WTC11 (cell line): ENCODE results near the gene PNLDC1. TPM values are rescaled to one million over a fixed set of nuclear protein-coding genes. Genes with fewer than 3 reads are reported as not detected.

Experiments used
- ATAC-seq: fragments of 200-7000 bp; cut with Tn5 transposase; 2 replicates; pipeline ENCODE4 v1.10.0; 2021; ENCODE audit warnings: mild to moderate bottlenecking, moderate library complexity
- CTCF ChIA-PET: fragments of 300-600 bp; sonication (Branson Sonifier 250); formaldehyde crosslinking; loops from one replicate; lab custom pipeline; 2021; ENCODE audit warnings: antibody characterized with exemption; lab: Charles Lee
- POLR2A ChIA-PET: fragments of 350-600 bp; sonication (Branson Sonifier 250); formaldehyde crosslinking; loops from one replicate; lab custom pipeline; 2021; ENCODE audit warnings: antibody characterized with exemption; lab: Charles Lee
- DNase-seq: peaks from one replicate; pipeline ENCODE4 v3.0.0; 2021; ENCODE audit warnings: low spot score
- H3K27ac Mint-ChIP-seq: 2 replicates; pipeline ENCODE4 v1.8.0; 2021; ENCODE audit warnings: mixed read lengths
- H3K27me3 Mint-ChIP-seq: 2 replicates; pipeline ENCODE4 v1.8.0; 2021; ENCODE audit warnings: low read depth, mild to moderate bottlenecking, moderate library complexity, mixed read lengths
- H3K36me3 Mint-ChIP-seq: 2 replicates; pipeline ENCODE4 v1.8.0; 2021; ENCODE audit warnings: mixed read lengths
- H3K4me1 Mint-ChIP-seq: 2 replicates; pipeline ENCODE4 v1.8.0; 2022; ENCODE audit warnings: mixed read lengths
- H3K4me3 Mint-ChIP-seq: 2 replicates; pipeline ENCODE4 v1.8.0; 2021; ENCODE audit warnings: mild to moderate bottlenecking, moderate library complexity, mixed read lengths
- H3K9me3 Mint-ChIP-seq: 2 replicates; pipeline ENCODE4 v1.8.0; 2021; ENCODE audit warnings: mixed read lengths
- FOXK1 ChIP-seq: sonication (generic); formaldehyde crosslinking; IDR thresholded peaks from 2 replicates; pipeline ENCODE4 v1.8.0; 2022; ENCODE audit warnings: mild to moderate bottlenecking, moderate library complexity, missing genetic modification reagents
- GTF2I ChIP-seq: fragments of 250-450 bp; sonication (Bioruptor Pico); conservative IDR thresholded peaks from 2 replicates; pipeline ENCODE4 v1.4.0; 2021; ENCODE audit warnings: mild to moderate bottlenecking
- NFATC4 ChIP-seq: fragments of 250-450 bp; sonication (Bioruptor Pico); IDR thresholded peaks from 2 replicates; pipeline ENCODE4 v1.9.0; 2021; ENCODE audit warnings: mild to moderate bottlenecking
- NFYB ChIP-seq: sonication (generic); formaldehyde crosslinking; conservative IDR thresholded peaks from 2 replicates; pipeline ENCODE4 v1.8.0; 2022; ENCODE audit warnings: low read depth, missing genetic modification reagents
- NR2C2 ChIP-seq: sonication (generic); formaldehyde crosslinking; IDR thresholded peaks from 2 replicates; pipeline ENCODE4 v1.8.0; 2022; ENCODE audit warnings: mild to moderate bottlenecking, missing genetic modification reagents
- SP1 ChIP-seq: sonication (generic); formaldehyde crosslinking; conservative IDR thresholded peaks from 2 replicates; pipeline ENCODE4 v1.8.1; 2022; ENCODE audit warnings: missing genetic modification reagents
- TEAD1 ChIP-seq: sonication (generic); formaldehyde crosslinking; IDR thresholded peaks from 2 replicates; pipeline ENCODE4 v1.8.0; 2022; ENCODE audit warnings: mild to moderate bottlenecking, missing genetic modification reagents
- TEAD4 ChIP-seq: sonication (generic); formaldehyde crosslinking; IDR thresholded peaks from 2 replicates; pipeline ENCODE4 v1.8.0; 2022; ENCODE audit warnings: mild to moderate bottlenecking, missing genetic modification reagents
- total RNA-seq: library from RNA; stranded (reverse); gene quantifications from 3 replicates; pipeline ENCODE4 v1.2.3, GENCODE V29; 2021
- TF ChIP-seq, protein P1 (sequence below): fragments of 250-450 bp; sonication (Bioruptor Pico); IDR thresholded peaks from 2 replicates; pipeline ENCODE4 v1.9.0; 2021; ENCODE audit warnings: mild to moderate bottlenecking
- TF ChIP-seq, protein P2 (sequence below): sonication (generic); formaldehyde crosslinking; IDR thresholded peaks from 2 replicates; pipeline ENCODE4 v1.8.1; 2023; ENCODE audit warnings: mild to moderate bottlenecking, missing genetic modification reagents, borderline replicate concordance
- TF ChIP-seq, protein P3 (sequence below): sonication (generic); formaldehyde crosslinking; IDR thresholded peaks from 2 replicates; pipeline ENCODE4 v1.8.1; 2023; ENCODE audit warnings: mild to moderate bottlenecking, moderate library complexity, missing genetic modification reagents
- TF ChIP-seq, protein P4 (sequence below): sonication (generic); formaldehyde crosslinking; IDR thresholded peaks from 2 replicates; pipeline ENCODE4 v1.8.0; 2022; ENCODE audit warnings: missing genetic modification reagents

PNLDC1 gene
- total RNA-seq, 1 experiment from 2014 or later = 0.39 TPM

DNA sequence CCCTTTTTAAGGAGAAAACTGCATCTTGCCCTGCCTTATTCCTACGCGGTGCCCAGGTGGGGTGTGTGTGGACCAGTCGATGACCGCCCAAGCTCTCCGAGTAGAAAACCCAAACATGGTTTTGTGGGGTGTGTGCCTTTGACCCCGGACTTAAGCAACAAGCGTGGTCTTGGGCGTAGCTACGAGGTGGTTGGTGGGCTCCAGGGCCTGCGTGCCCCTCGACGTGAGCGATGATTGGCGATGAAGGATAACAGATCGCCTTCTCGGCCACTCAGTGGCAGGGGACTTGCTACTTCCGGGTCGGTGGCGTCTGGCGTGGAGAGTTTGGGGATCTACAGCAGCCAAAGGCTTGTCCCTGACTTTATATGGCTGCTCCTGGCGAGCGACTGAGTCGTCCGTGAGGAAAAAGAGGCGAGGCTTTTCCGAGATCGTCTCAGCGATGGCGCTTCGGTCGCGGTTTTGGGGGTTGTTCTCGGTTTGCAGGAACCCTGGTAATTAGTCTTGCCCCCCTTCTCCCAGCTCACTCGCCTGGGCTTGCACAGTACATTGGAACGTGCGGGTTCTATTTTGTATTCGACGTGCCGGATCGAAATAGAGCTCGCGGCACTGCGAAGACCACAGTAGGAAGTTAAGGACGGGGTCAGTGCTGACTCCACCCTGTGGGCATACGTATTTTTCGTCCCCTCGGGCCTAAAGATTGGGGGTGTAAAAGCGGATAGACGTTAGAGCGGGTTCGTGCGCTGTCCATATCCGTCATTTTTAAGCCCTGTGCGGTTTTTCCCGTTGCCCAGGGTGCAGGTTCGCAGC is 9.7 kb upstream of the PNLDC1 start, which contains the start of gene MRPL18:
Gene MRPL18, plus strand, starts transcription at position 319 of the 807 bp plus-strand sequence. Its CDS starts 121 bp downstream, at position 440.
- 0 out of 2 replicates have a peak, but pooled peaks have one; percentile 43 for TF ChIP-seq NFATC4
- 0 out of 2 replicates have a peak, but pooled peaks have one; percentile 21 for TF ChIP-seq SP1 (CRISPR knock-in tag)
- 0 out of 2 replicates have a peak, but pooled peaks have one; percentile 60 for TF ChIP-seq NR2C2
- TF ChIP-seq NFYB (CRISPR knock-in tag) = peak; percentile 97
- TF ChIP-seq, protein P1, sequence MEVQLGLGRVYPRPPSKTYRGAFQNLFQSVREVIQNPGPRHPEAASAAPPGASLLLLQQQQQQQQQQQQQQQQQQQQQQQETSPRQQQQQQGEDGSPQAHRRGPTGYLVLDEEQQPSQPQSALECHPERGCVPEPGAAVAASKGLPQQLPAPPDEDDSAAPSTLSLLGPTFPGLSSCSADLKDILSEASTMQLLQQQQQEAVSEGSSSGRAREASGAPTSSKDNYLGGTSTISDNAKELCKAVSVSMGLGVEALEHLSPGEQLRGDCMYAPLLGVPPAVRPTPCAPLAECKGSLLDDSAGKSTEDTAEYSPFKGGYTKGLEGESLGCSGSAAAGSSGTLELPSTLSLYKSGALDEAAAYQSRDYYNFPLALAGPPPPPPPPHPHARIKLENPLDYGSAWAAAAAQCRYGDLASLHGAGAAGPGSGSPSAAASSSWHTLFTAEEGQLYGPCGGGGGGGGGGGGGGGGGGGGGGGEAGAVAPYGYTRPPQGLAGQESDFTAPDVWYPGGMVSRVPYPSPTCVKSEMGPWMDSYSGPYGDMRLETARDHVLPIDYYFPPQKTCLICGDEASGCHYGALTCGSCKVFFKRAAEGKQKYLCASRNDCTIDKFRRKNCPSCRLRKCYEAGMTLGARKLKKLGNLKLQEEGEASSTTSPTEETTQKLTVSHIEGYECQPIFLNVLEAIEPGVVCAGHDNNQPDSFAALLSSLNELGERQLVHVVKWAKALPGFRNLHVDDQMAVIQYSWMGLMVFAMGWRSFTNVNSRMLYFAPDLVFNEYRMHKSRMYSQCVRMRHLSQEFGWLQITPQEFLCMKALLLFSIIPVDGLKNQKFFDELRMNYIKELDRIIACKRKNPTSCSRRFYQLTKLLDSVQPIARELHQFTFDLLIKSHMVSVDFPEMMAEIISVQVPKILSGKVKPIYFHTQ (CRISPR knock-in tag) = peak; percentile 76; the same call in 1 of the 2 replicates
- no peak for TF ChIP-seq GTF2I (CRISPR knock-in tag)
- TF ChIP-seq, protein P2, sequence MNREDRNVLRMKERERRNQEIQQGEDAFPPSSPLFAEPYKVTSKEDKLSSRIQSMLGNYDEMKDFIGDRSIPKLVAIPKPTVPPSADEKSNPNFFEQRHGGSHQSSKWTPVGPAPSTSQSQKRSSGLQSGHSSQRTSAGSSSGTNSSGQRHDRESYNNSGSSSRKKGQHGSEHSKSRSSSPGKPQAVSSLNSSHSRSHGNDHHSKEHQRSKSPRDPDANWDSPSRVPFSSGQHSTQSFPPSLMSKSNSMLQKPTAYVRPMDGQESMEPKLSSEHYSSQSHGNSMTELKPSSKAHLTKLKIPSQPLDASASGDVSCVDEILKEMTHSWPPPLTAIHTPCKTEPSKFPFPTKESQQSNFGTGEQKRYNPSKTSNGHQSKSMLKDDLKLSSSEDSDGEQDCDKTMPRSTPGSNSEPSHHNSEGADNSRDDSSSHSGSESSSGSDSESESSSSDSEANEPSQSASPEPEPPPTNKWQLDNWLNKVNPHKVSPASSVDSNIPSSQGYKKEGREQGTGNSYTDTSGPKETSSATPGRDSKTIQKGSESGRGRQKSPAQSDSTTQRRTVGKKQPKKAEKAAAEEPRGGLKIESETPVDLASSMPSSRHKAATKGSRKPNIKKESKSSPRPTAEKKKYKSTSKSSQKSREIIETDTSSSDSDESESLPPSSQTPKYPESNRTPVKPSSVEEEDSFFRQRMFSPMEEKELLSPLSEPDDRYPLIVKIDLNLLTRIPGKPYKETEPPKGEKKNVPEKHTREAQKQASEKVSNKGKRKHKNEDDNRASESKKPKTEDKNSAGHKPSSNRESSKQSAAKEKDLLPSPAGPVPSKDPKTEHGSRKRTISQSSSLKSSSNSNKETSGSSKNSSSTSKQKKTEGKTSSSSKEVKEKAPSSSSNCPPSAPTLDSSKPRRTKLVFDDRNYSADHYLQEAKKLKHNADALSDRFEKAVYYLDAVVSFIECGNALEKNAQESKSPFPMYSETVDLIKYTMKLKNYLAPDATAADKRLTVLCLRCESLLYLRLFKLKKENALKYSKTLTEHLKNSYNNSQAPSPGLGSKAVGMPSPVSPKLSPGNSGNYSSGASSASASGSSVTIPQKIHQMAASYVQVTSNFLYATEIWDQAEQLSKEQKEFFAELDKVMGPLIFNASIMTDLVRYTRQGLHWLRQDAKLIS (CRISPR knock-in tag) = no peak
- TF ChIP-seq, protein P3, sequence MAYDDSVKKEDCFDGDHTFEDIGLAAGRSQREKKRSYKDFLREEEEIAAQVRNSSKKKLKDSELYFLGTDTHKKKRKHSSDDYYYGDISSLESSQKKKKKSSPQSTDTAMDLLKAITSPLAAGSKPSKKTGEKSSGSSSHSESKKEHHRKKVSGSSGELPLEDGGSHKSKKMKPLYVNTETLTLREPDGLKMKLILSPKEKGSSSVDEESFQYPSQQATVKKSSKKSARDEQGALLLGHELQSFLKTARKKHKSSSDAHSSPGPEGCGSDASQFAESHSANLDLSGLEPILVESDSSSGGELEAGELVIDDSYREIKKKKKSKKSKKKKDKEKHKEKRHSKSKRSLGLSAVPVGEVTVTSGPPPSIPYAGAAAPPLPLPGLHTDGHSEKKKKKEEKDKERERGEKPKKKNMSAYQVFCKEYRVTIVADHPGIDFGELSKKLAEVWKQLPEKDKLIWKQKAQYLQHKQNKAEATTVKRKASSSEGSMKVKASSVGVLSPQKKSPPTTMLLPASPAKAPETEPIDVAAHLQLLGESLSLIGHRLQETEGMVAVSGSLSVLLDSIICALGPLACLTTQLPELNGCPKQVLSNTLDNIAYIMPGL (CRISPR knock-in tag) = peak; percentile 43; the same call in 1 of the 2 replicates
- TF ChIP-seq, protein P4, sequence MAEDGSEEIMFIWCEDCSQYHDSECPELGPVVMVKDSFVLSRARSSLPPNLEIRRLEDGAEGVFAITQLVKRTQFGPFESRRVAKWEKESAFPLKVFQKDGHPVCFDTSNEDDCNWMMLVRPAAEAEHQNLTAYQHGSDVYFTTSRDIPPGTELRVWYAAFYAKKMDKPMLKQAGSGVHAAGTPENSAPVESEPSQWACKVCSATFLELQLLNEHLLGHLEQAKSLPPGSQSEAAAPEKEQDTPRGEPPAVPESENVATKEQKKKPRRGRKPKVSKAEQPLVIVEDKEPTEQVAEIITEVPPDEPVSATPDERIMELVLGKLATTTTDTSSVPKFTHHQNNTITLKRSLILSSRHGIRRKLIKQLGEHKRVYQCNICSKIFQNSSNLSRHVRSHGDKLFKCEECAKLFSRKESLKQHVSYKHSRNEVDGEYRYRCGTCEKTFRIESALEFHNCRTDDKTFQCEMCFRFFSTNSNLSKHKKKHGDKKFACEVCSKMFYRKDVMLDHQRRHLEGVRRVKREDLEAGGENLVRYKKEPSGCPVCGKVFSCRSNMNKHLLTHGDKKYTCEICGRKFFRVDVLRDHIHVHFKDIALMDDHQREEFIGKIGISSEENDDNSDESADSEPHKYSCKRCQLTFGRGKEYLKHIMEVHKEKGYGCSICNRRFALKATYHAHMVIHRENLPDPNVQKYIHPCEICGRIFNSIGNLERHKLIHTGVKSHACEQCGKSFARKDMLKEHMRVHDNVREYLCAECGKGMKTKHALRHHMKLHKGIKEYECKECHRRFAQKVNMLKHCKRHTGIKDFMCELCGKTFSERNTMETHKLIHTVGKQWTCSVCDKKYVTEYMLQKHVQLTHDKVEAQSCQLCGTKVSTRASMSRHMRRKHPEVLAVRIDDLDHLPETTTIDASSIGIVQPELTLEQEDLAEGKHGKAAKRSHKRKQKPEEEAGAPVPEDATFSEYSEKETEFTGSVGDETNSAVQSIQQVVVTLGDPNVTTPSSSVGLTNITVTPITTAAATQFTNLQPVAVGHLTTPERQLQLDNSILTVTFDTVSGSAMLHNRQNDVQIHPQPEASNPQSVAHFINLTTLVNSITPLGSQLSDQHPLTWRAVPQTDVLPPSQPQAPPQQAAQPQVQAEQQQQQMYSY = no peak
- TF ChIP-seq TEAD4 (CRISPR knock-in tag) = no peak
- no peak for TF ChIP-seq TEAD1
- peak; percentile 74 for TF ChIP-seq FOXK1 (CRISPR knock-in tag)
- Mint-ChIP-seq H3K27me3 (no peaks in the 10 kb centered on the region), H3K4me1 (peaks cover 45% of the 10 kb centered on the region), H3K9me3 (no peaks in the 10 kb centered on the region), H3K36me3 (peaks cover 67% of the 10 kb centered on the region), H3K27ac (peak within 1 kb of the TSS; percentile 99), H3K4me3 (peak within 1 kb of the TSS; percentile 99)
- DNase-seq (peak; percentile 91), ATAC-seq (peak; percentile 91)
- CTCF ChIA-PET = interaction anchor here (0.9 to 2.6 kb wide), 11 partner anchors 16 to 98 kb away, joined by 3 to 18 read pairs (median 4); partner anchors contain the start of genes ACAT2 and SOD2
- POLR2A ChIA-PET = interaction anchor here (0.5 to 3.5 kb wide), 17 partner anchors 10 to 321 kb away, joined by 3 to 32 read pairs (median 3); partner anchors contain the start of genes ACAT2, PNLDC1 and WTAP
